HG03064 (cell line): ENCODE measurements around the gene TTI1.
"Not testable (repeated sequence)": the region's sequence is repeated elsewhere in the genome, so short reads cannot be mapped to it uniquely, and the experiment has no call there.

ENCODE experiments used
- ATAC-seq: cut with Tn5 transposase; IDR thresholded peaks from one replicate; pipeline ENCODE4 v1.9.1; 2021; ENCODE audit warnings: low read depth; ENCODE audit not compliant: unreplicated experiment

The TTI1 gene

GRCh38 chr20:37971561-37972127 is 61.6 kb downstream of the TTI1 start:
- ATAC-seq = no peak

DNA sequence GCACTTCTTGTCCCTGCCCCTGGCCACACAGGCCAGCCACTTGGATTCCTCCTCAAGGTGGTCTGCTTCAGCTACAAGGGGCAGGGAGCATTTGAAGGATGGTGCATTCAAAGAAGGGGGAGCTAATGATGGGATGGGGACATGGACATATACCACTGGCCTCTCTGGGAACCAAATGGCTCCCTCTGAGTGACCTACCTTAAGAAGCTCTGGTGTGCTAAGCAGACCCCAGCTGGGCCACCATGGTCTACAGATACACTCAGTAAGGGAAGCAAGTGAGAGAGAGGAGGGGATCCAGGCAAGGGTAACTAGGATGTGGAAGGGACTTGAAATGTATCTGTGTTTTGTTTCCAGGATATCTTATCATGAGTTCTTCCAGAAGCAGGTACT is 62.4 kb downstream of the TTI1 start:
- ATAC-seq = no peak

DNA sequence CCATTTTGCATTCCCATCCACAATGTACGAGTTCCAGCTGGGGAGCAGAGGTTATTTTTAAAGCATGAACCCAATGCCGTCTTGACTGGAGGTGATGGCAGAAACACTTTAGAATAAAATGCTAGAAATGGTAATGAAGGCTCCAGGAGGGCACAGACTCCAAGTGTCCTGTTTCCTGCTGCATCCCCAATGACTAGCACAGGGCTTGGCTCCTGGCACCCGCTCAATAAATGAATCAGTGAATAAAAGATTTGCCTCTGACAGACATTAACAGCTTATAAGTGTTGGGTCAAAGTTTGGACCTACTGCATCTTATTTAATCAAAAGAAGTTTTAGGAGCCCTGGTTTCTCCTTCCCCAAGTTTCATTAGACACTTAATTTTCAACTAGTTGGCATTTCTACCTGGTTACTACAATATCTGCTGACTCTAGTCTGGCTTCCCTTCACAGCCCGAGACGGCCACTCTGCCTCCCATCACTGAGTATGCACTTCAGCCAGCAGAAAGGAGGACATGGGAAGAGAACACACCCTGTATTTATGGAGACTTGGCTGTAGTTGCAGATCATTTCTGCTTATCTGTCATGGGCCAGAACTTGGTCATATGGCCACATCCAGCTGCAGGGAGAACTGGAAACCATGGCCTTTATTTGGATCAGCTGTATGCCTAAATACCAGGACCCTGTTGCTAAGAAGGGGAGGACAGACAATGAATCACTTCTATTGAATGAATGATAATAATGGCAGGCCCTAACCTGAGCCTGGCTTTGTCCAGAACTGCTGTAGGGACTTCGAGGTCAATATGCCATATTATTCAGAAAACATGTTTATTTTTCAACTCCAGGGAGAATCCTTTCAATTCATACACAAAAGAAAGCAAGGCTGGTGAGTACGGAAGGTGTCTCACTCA is 63.1 kb downstream of the TTI1 start:
- ATAC-seq = no peak

- no peak for ATAC-seq
Observed at GRCh38 chr20:37968841-37969401, 64.3 kb downstream of the TTI1 start.

GRCh38 chr20:37963483-37963882 is 69.8 kb downstream of the TTI1 start:
- not testable (repeated sequence) for ATAC-seq

DNA sequence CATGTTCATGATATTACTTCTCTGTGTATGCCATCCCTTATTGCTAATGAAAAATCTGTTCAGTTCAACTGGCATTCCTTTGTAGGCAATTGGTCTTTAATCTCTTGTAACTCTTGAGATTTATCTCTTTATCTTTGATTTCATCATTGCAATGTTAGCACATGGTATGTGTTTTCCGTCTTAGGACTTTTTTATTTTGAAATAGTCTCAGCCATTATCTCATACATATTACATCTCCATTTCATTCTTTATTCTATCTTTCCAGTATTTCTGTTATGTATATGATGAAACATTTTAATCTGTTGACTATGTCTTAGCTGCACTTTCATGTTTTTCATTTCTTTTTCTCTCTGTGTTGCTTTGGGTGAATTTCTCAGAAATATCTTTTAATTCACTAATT is 72.2 kb downstream of the TTI1 start:
- ATAC-seq = no peak

GRCh38 chr20:37958856-37959520 is 74.3 kb downstream of the TTI1 start:
- no peak for ATAC-seq

- ATAC-seq = no peak
Observed at GRCh38 chr20:37956107-37956585, 77.1 kb downstream of the TTI1 start.

GRCh38 chr20:37955511-37955910 is 77.7 kb downstream of the TTI1 start:
- no peak for ATAC-seq

DNA sequence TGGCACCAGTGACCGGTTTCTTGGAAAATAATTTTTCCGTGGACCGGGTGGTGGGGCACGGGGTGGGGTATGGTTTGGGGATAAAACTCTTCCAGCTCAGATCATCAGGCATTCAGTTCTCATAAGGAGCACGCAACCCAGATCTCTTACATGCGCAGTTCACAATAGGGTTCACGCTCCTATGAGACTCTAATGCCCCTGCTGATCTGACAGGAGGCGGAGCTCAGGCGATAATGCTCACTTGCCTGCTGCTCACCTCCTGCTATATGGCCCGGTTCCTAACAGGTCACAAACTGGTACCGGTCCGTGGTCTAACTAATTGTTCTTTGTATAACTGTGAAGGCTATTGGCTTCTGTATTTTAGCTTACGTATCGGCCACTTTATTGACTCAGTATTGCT is 78.6 kb downstream of the TTI1 start:
- no peak for ATAC-seq

DNA sequence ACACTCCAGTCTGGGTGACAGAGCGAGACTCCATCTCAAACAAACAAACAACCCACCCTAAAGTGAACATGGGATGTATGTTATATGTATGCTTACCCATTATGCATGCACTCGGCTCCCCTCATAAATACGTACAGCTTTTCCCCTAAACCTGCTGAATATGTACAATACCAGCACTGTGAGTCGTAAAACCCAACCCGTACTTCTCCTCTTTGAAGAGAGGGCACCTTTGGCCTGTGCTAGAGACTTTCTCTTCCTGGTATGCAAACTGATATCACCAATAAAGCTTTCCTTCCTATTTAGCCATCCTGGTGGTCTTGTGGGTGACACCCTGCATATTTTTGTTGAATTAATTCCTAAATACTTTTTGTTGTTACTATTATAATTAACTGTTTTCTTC is 79.1 kb downstream of the TTI1 start:
- ATAC-seq = no peak

- ATAC-seq = no peak
Observed at GRCh38 chr20:37948956-37949355, 84.3 kb downstream of the TTI1 start.

- no peak for ATAC-seq
Observed at GRCh38 chr20:37947943-37948342, 85.3 kb downstream of the TTI1 start.

DNA sequence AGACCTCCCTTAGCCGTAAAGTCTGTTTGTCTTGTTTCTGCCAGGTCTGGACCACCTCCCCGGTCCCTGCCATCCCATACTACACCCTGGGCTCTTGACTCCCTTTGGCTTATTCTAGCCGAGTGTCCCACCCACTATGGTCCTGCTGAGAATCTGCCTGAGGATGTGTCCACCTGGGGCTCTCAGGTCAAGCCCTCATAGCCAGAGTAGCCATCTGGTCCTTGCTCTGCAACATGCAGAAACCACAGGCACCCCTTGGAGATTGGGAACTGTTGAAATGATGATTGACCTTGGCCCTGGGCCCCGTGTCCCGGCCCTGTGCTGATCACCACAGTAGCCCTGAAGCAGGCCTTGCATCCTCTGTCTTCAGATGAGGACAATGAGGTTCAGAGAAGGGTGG is 86.3 kb downstream of the TTI1 start:
- ATAC-seq = no peak

- ATAC-seq = no peak
Observed at GRCh38 chr20:37945091-37945547, 88.1 kb downstream of the TTI1 start.

DNA sequence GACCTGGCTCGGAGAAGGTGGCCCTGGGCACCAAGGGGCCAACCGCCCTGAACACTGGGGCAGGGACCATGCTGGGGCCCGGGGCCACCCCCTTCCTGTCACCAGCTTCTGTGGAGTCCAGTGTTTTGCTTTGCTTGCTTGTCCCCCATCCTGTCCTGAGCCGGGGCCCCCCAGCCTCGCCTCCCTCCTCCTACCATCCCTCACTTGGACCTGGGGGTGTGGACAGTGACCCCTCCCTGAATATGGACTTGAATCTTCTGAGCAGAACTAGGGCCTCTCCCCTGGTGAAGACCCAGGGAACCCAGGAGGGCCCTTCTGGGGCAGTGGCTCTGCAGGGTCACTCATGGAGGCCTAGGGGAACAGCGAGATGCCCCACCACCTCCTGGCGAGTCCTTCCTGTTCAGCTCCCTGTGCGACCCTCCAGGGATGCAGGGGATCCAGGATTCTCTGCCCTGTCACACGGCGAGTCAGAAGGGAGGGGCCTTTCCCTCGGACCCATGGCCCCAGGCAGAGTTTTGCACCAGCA is 88.7 kb downstream of the TTI1 start:
- no peak for ATAC-seq

DNA sequence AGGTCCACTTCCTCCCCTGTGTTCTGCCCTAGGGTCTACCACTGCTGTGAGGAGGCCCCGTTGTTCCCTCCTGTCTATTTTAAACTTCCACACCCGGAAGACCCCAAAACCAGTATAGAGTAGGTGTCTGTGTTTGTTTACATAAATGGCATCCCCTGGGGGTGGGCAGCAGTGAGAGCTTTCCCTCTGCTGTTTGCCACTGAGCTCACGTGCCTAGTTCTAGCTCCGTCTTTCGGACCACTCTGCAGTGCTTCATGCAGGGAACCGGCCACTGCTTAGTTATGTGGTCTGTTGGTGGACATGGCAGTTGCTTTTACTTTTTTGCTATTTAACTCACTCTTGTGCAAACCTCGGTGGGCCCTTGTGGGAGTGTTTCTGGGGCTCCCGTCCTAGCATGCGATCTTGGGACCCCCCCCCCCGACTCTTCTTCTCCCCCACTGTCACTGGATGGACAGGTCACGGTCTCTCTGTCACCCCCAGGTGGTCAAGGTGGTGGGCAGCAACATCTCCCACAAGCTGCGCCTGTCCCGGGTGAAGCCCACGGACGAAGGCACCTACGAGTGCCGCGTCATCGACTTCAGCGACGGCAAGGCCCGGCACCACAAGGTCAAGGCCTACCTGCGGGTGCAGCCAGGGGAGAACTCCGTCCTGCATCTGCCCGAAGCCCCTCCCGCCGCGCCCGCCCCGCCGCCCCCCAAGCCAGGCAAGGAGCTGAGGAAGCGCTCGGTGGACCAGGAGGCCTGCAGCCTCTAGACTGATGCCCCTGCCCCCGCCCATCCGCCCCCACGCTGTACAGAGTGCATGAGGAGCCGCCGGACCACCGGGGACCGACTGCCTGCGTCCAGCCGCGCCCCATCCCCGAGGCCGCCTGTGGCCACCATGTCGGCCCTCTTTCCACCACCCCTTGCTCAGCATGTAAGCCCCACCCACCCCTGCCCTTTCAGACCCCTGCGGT is 89.5 kb downstream of the TTI1 start:
- ATAC-seq = no peak

DNA sequence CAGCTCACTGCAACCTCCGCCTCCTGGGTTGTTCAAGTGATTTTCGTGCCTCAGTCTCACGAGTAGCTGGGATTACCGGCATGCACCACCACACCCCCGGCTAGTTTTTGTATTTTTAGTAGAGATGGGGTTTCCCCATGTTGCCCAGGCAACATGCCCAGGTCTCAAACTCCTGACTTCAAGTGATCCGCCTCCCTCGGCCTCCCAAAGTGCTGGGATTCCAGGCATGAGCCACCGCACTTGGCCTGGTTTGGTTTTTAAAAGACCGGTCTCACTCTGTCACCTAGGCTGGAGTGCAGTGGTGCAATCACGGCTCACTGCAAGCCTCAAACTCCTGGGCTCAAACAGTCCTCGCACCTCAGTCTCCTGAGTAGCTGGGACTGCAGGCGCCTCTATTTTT is 90.2 kb downstream of the TTI1 start:
- ATAC-seq = no peak

- ATAC-seq = no peak
Observed at GRCh38 chr20:37941992-37942391, 91.3 kb downstream of the TTI1 start.

DNA sequence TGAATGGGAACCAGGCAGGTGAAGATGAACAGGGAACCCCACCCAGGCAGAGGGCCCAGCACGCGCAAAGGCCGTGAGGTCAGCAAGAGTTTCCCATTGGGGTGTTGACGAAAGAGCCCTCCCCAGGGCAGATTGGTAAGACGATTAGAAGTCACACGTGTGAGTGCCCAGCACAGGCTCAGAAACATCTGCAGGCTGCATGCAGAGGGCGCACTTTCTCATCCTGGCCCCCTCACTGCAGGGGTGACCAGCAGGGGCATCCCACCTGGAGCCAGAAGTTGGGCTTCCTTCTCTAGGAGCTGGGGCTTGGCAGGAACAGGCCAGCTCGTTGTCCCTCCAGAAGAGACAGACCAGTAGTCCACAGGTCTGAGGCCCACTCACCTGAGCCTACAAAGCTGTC is 91.9 kb downstream of the TTI1 start:
- no peak for ATAC-seq
